Upper lobe of right lung (tissue), 1 donor: ENCODE results near the gene IMMP2L. TPM values are rescaled to one million over a fixed set of nuclear protein-coding genes. Genes with fewer than 3 reads are reported as not detected.

Source experiments
- ATAC-seq: fragments of 200-7000 bp; cut with Tn5 transposase; one replicate; pipeline ENCODE4 v1.9.1; 2020; ENCODE audit warnings: mild to moderate bottlenecking, moderate library complexity
- DNase-seq: peaks from one replicate; pipeline ENCODE4 v3.0.0-alpha.2; 2020
- H3K27ac ChIP-seq: fragments of 200-600 bp; one replicate; pipeline ENCODE4 v1.8.0; 2022
- H3K27me3 ChIP-seq: fragments of 200-600 bp; one replicate; pipeline ENCODE4 v1.8.0; 2022; ENCODE audit warnings: mild to moderate bottlenecking
- H3K36me3 ChIP-seq: fragments of 200-600 bp; one replicate; pipeline ENCODE4 v1.8.0; 2022
- H3K4me1 ChIP-seq: fragments of 200-600 bp; one replicate; pipeline ENCODE4 v1.8.0; 2022
- H3K4me3 ChIP-seq: fragments of 200-600 bp; one replicate; pipeline ENCODE4 v1.8.0; 2022; ENCODE audit warnings: mild to moderate bottlenecking
- H3K9me3 ChIP-seq: fragments of 200-600 bp; one replicate; pipeline ENCODE4 v1.8.0; 2022
- intact Hi-C: fragments of 100-400 bp; cut with DNase I; formaldehyde crosslinking; loops from one replicate; pipeline ENCODE4 v1.11.0; 2022
- total RNA-seq: library from RNA; stranded (reverse); fragmentation: NEBNext Ultra II Directional; extraction: Animal tissue kit (Norgen Biotek cat#: 25700); gene quantifications from one replicate; pipeline ENCODE4 v1.2.1, GENCODE V29; 2021
- TF ChIP-seq, protein P1 (sequence below): fragments of 200-600 bp; IDR thresholded peaks from one replicate; pipeline ENCODE4 v1.8.0; 2022; ENCODE audit warnings: antibody characterized with exemption
- donor health status: DM: no; HTN: yes; CAD: no; lungs with severe emphysema.

Gene IMMP2L
- total RNA-seq, 1 donor from 2014 or later = 22.0 TPM

DNA sequence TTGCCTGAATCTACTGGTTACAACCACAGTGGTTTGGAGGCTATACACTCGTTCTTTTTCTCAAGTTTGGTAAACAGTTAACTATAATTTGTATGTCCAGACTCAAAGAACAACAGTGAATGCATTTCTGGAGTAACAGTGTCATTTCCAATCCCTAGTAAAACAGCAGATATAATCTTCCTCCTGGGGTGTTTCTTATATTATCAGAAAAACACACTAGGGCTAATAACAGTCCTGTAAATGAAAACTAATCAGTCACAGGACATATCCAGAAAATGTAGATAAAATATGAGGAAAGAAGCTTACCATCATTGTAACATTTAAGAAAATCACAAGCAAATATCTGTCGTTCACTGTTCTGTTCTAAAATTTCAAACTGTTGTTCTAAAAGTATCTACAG is 388.8 kb downstream of the IMMP2L start:
- Histone ChIP-seq H3K9me3 (no peaks in the 10 kb centered on the region), H3K4me1 (no peaks in the 10 kb centered on the region), H3K36me3 (no peaks in the 10 kb centered on the region), H3K27me3 (no peaks in the 10 kb centered on the region), H3K27ac (no peak overlapping the region), H3K4me3 (no peak overlapping the region)
- TF ChIP-seq, protein P1, sequence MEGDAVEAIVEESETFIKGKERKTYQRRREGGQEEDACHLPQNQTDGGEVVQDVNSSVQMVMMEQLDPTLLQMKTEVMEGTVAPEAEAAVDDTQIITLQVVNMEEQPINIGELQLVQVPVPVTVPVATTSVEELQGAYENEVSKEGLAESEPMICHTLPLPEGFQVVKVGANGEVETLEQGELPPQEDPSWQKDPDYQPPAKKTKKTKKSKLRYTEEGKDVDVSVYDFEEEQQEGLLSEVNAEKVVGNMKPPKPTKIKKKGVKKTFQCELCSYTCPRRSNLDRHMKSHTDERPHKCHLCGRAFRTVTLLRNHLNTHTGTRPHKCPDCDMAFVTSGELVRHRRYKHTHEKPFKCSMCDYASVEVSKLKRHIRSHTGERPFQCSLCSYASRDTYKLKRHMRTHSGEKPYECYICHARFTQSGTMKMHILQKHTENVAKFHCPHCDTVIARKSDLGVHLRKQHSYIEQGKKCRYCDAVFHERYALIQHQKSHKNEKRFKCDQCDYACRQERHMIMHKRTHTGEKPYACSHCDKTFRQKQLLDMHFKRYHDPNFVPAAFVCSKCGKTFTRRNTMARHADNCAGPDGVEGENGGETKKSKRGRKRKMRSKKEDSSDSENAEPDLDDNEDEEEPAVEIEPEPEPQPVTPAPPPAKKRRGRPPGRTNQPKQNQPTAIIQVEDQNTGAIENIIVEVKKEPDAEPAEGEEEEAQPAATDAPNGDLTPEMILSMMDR = no peak
- DNase-seq (no peak), ATAC-seq (no peak)
- intact Hi-C loops = no loop called here

DNA sequence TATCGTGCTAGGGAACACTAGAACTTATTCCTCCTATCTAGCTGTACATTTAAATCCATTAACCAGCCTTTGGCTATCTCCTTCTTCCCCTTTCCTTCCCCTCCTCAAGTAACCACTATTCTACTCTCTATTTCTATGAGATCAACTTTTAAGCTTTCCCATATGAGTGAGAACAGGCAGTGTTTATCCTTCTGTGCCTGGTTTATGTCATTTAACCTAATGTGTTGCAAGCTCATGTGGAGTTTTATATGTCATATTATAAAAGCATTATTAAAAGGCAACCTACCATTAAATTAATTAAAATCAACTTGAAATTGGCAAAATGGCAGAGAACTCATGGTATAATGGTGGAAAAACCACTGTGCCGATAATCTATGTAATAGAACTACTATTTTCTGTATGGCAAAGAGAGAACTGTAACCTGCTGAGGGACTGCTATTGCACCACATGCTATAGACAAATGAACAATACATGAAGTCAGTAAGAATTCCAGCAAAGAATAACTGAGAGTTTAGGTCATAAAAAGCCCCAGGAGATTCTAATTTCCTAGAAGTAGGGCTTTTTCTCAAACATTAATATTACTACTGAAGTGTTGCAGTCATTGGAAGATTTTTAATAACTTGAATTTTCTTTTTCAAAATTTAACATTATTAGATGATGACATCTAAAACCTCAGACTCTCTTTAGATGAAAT is 389.6 kb downstream of the IMMP2L start:
- intact Hi-C loops = no loop called here
- no peak for ATAC-seq

GRCh38 chr7:111168182-111168581 is 394.1 kb downstream of the IMMP2L start:
- TF ChIP-seq, protein P1 = no peak

More for the DNA sequence above, 389.6 kb downstream of the IMMP2L start:
- H3K9me3 ChIP-seq = no peaks in the 10 kb centered on the region
- H3K4me3 ChIP-seq = no peak overlapping the region
- no peak overlapping the region for H3K27ac ChIP-seq
- H3K4me1 ChIP-seq = no peaks in the 10 kb centered on the region
- no peak for DNase-seq
- TF ChIP-seq, protein P1 = no peak
- H3K27me3 ChIP-seq = no peaks in the 10 kb centered on the region
- H3K36me3 ChIP-seq = no peaks in the 10 kb centered on the region

GRCh38 chr7:111164442-111164841 is 397.9 kb downstream of the IMMP2L start:
- Histone ChIP-seq H3K9me3 (no peaks in the 10 kb centered on the region), H3K36me3 (no peaks in the 10 kb centered on the region), H3K4me3 (no peak overlapping the region), H3K27ac (no peak overlapping the region), H3K4me1 (no peaks in the 10 kb centered on the region), H3K27me3 (no peaks in the 10 kb centered on the region)
- intact Hi-C loops = no loop called here
- no peak for DNase-seq
- ATAC-seq = no peak
- TF ChIP-seq, protein P1 = no peak

More at GRCh38 chr7:111168182-111168581, 394.1 kb downstream of the IMMP2L start:
- no peaks in the 10 kb centered on the region for H3K36me3 ChIP-seq
- no peaks in the 10 kb centered on the region for H3K4me1 ChIP-seq
- no peaks in the 10 kb centered on the region for H3K9me3 ChIP-seq
- DNase-seq (no peak), ATAC-seq (no peak)
- no peak overlapping the region for H3K4me3 ChIP-seq
- intact Hi-C loops = no loop called here
- no peak overlapping the region for H3K27ac ChIP-seq
- no peaks in the 10 kb centered on the region for H3K27me3 ChIP-seq

DNA sequence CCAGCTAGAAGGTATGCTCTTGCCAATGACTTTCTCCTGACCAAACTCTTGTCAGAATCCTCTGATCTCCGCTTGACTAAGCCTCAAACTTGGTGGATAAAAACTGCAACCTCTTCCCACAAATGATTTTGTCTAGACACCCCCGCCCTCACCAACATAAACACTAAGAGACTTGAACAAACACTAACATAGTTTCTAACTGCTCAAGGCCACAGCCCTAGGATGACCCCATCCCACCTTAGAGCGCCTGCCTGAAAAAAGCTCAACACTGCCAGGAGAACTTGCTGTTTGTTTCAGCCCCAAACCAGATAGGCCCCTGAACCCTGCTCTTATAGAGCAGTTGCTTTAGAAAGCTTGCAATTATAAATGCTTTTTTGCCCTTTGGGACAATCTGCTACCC is 399.6 kb downstream of the IMMP2L start:
- Histone ChIP-seq H3K9me3 (no peaks in the 10 kb centered on the region), H3K27ac (no peak overlapping the region), H3K27me3 (no peaks in the 10 kb centered on the region), H3K36me3 (no peaks in the 10 kb centered on the region), H3K4me1 (no peaks in the 10 kb centered on the region), H3K4me3 (no peak overlapping the region)
- intact Hi-C loops = no loop called here
- ATAC-seq (no peak), DNase-seq (no peak)
- TF ChIP-seq, protein P1 = no peak
